Fibroblast of lung (primary cell): Measurements from ENCODE around the gene PDZK1. TPM values are rescaled to one million over a fixed set of nuclear protein-coding genes. Genes with fewer than 3 reads are reported as not detected.
A peak's percentile ranks its signal among the peaks of the same experiment; 100 is the strongest.

Experiments used
- DNase-seq, 2 donors: peaks; one replicate each; pipeline versions ENCODE4 v3.0.0 to v3.0.0-alpha.2; 2010; ENCODE audit warnings: low read depth in 2 of 2
- H2AFZ ChIP-seq: 2 replicates; pipeline ENCODE4 v1.5.1; 2012; ENCODE audit warnings: low read length, control low read depth, inconsistent platforms
- H3K27ac ChIP-seq: 2 replicates; pipeline ENCODE4 v1.5.1; 2011; ENCODE audit warnings: low read length, control low read depth; ENCODE audit not compliant: insufficient read depth
- H3K27me3 ChIP-seq: 2 replicates; pipeline ENCODE4 v1.5.1; 2011; ENCODE audit warnings: mild to moderate bottlenecking, low read length; ENCODE audit not compliant: control insufficient read depth, insufficient read depth
- H3K36me3 ChIP-seq: 2 replicates; pipeline ENCODE4 v1.5.1; 2011; ENCODE audit warnings: low read length; ENCODE audit not compliant: control insufficient read depth, insufficient read depth
- H3K4me1 ChIP-seq: 2 replicates; pipeline ENCODE4 v1.5.1; 2011; ENCODE audit warnings: low read length; ENCODE audit not compliant: control insufficient read depth, insufficient read depth; ENCODE audit errors: extremely low read depth
- H3K4me2 ChIP-seq: 2 replicates; pipeline ENCODE4 v1.5.1; 2011; ENCODE audit warnings: low read length, control low read depth; ENCODE audit not compliant: insufficient read depth; ENCODE audit errors: extremely low read depth
- H3K4me3 ChIP-seq, 4 experiments: fragments of 200-600 bp in 1 of 4; sonication (generic) in 1 of 4; replicated peaks in 1 of 4; 2 replicates each; pipeline ENCODE4 v1.5.1; 2011 to 2016; ENCODE audit warnings: low read length in 4 of 4, low read depth in 3 of 4, mild to moderate bottlenecking in 3 of 4, control low read depth in 2 of 4, inconsistent platforms in 1 of 4, mixed read lengths in 1 of 4; ENCODE audit not compliant: insufficient read depth in 1 of 4; ENCODE audit errors: control extremely low read depth in 1 of 4
- H3K79me2 ChIP-seq: 2 replicates; pipeline ENCODE4 v1.5.1; 2012; ENCODE audit warnings: mild to moderate bottlenecking, low read length, inconsistent platforms; ENCODE audit not compliant: control insufficient read depth, insufficient read depth
- H3K9ac ChIP-seq: 2 replicates; pipeline ENCODE4 v1.5.1; 2011; ENCODE audit warnings: mild to moderate bottlenecking, low read length, control low read depth; ENCODE audit not compliant: insufficient read depth
- H3K9me3 ChIP-seq: 2 replicates; pipeline ENCODE4 v1.5.1; 2012; ENCODE audit warnings: low read depth, low read length; ENCODE audit not compliant: control insufficient read depth, insufficient read depth
- H4K20me1 ChIP-seq: 2 replicates; pipeline ENCODE4 v1.5.1; 2011; ENCODE audit warnings: low read length; ENCODE audit not compliant: control insufficient read depth, insufficient read depth; ENCODE audit errors: extremely low read depth
- EZH2 ChIP-seq: IDR thresholded peaks from 2 replicates; pipeline ENCODE4 v1.5.1; 2012; ENCODE audit warnings: low read length, control low read depth, mild to moderate bottlenecking; ENCODE audit errors: missing control alignments
- polyA plus RNA-seq, 2 donors: library from polyadenylated mRNA; depleted of rRNA in 1 of 2; stranded (reverse) in 1 of 2; unstranded in 1 of 2; fragments of >200 nt; gene quantifications; 2 replicates each; pipeline ENCODE4 v1.2.1, GENCODE V29; 2011 to 2012; ENCODE audit warnings: missing spikeins in 1 of 2
- total RNA-seq: library from RNA; depleted of rRNA; stranded (reverse); fragments of >200 nt; gene quantifications from 2 replicates; pipeline ENCODE4 v1.2.1, GENCODE V29; 2014
- TF ChIP-seq, protein P1 (sequence below), 2 donors: IDR thresholded peaks in 1 of 2; conservative IDR thresholded peaks in 1 of 2; 1 replicate in 1 of 2; 2 replicates in 1 of 2; pipeline ENCODE4 v1.5.1; 2011 to 2012; ENCODE audit warnings: low read length in 2 of 2, control low read depth in 1 of 2, inconsistent platforms in 1 of 2, low read depth in 1 of 2, mild to moderate bottlenecking in 1 of 2

PDZK1 gene
- total and polyA plus RNA-seq, 2 donors (not counting 1 experiment from before 2014, with no cell fraction given): 0.91 to 1.5 TPM

DNA sequence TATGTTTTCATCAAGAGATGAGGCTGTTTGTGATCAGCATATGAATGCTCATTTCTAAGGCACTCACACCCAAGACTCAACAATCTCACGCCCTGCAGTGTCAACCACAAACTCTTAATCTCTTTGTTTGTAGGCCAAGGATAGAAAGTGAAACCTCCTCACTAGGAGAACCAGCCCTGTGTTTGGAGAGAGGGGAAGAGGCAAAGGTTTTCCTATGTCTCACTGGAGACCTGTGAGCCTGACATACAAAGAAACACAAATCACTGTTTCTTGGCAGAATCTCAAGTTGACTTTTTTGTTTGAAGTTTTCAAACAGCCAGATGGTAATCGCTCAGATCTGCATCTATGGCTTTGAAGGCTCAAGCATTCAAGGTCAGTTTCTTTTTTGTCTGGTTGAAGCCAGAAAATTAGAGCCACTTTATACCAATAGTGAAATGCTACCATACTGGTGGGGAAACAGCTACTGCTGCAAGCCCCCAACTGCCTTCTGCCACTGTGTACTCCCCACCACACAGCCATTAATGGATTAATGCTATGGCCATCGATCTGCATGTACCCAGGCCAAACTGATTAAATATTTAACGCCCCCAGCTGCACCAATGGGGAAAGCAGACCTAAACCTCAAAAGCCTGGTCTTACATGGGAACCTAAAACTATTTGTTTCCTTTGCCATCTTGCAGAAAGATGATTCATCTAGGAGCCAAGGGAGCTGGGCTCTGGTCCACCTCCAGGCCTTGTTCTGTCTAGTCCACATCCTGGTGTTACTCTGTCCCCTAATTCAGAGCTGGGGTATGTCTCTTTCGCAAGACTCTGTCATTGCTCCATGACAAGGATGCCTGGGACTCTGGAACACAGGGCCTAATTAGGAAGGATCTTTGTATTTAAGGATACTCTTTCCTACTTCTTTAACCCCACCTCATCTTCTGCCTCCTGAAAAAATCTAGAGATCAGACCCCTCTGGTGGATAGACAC, 16.3 kb downstream of the PDZK1 start:
- no peaks in the 10 kb centered on the region for H3K36me3 ChIP-seq
- peak; percentile 71 to 84 for DNase-seq
- H3K4me3 ChIP-seq: no peak overlapping the region
- H3K27me3 ChIP-seq: no peaks in the 10 kb centered on the region
- TF ChIP-seq, protein P1, sequence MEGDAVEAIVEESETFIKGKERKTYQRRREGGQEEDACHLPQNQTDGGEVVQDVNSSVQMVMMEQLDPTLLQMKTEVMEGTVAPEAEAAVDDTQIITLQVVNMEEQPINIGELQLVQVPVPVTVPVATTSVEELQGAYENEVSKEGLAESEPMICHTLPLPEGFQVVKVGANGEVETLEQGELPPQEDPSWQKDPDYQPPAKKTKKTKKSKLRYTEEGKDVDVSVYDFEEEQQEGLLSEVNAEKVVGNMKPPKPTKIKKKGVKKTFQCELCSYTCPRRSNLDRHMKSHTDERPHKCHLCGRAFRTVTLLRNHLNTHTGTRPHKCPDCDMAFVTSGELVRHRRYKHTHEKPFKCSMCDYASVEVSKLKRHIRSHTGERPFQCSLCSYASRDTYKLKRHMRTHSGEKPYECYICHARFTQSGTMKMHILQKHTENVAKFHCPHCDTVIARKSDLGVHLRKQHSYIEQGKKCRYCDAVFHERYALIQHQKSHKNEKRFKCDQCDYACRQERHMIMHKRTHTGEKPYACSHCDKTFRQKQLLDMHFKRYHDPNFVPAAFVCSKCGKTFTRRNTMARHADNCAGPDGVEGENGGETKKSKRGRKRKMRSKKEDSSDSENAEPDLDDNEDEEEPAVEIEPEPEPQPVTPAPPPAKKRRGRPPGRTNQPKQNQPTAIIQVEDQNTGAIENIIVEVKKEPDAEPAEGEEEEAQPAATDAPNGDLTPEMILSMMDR (conservative IDR thresholded peaks at IDR 0.05 in 1 of 2, IDR thresholded peaks at IDR 0.05 in 1 of 2; ENCODE audit: low read depth in 1 of 2, low read length in 2 of 2): no peak
- no peak overlapping the region for H2AFZ ChIP-seq
- no peak overlapping the region for H3K27ac ChIP-seq
- H3K9ac ChIP-seq: no peak overlapping the region
- no peaks in the 10 kb centered on the region for H3K9me3 ChIP-seq
- peaks cover 4% of the 10 kb centered on the region for H3K4me1 ChIP-seq
- peak overlapping the region; percentile 72 for H3K4me2 ChIP-seq
- no peaks in the 10 kb centered on the region for H3K79me2 ChIP-seq
- no peaks in the 10 kb centered on the region for H4K20me1 ChIP-seq

DNA sequence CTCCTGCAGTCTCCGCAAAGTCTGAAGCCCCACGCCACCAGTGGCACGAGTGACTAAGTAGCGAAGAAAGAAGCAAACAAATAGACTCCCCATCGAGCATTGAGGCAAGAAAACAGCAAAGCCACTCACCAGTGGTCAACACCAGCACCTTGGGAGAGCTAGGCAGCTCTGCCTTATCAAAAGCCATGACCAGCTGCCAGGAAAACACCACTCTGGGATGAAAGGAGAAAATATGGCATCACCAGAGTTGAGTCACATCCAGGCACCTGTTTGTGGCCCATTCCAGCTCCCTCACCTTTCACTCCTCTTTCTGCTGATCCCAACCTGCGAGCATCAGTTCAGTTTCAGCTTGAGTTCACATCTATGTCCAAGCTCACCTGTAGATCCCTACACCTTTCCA, 17.2 kb downstream of the PDZK1 start:
- no peaks in the 10 kb centered on the region for H3K36me3 ChIP-seq
- TF ChIP-seq, protein P1 (conservative IDR thresholded peaks at IDR 0.05 in 1 of 2, IDR thresholded peaks at IDR 0.05 in 1 of 2; ENCODE audit: low read depth in 1 of 2, low read length in 2 of 2): no peak
- no peak for TF ChIP-seq EZH2
- peaks cover 4% of the 10 kb centered on the region for H3K4me1 ChIP-seq
- H3K9me3 ChIP-seq: no peaks in the 10 kb centered on the region
- H4K20me1 ChIP-seq: no peaks in the 10 kb centered on the region
- peak in 1 of 2 donors; percentile 20 for DNase-seq
- no peaks in the 10 kb centered on the region for H3K27me3 ChIP-seq
- no peak overlapping the region for H3K4me3 ChIP-seq
- no peaks in the 10 kb centered on the region for H3K79me2 ChIP-seq
- no peak overlapping the region for H3K27ac ChIP-seq
- no peak overlapping the region for H3K4me2 ChIP-seq
- no peak overlapping the region for H3K9ac ChIP-seq
- no peak overlapping the region for H2AFZ ChIP-seq

DNA sequence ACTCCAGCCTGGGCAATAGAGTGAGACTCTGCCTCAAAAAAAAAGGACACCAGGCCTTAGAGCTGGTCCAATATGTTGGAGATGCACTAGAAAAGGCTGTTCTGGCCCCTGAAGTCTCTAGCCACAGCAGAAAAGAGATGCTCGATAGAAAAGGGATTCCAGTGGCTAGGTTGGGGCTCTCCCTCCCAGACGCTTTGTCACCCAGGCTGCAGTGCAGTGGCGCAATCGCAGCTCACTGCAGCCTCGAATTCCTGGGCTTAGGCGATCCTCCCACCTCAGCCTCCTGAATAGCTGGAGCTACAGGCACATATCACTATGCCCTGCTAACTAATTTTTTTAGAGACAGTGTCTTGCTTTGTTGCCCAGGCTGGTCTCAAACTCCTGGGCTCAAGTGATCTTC, 18.2 kb downstream of the PDZK1 start:
- TF ChIP-seq, protein P1 (conservative IDR thresholded peaks at IDR 0.05 in 1 of 2, IDR thresholded peaks at IDR 0.05 in 1 of 2; ENCODE audit: low read depth in 1 of 2, low read length in 2 of 2): no peak
- no peak for TF ChIP-seq EZH2
- no peak overlapping the region for H3K27ac ChIP-seq

More for the DNA sequence above, 18.2 kb downstream of the PDZK1 start:
- Histone ChIP-seq H4K20me1 (no peaks in the 10 kb centered on the region), H3K4me1 (peaks cover 4% of the 10 kb centered on the region), H3K36me3 (no peaks in the 10 kb centered on the region), H3K4me2 (no peak overlapping the region), H3K4me3 (no peak overlapping the region), H3K27me3 (no peaks in the 10 kb centered on the region), H3K79me2 (no peaks in the 10 kb centered on the region), H3K9me3 (no peaks in the 10 kb centered on the region), H2AFZ (no peak overlapping the region), H3K9ac (no peak overlapping the region)
- no peak for DNase-seq
